Jurkat, Clone E6-1 (cell line): ENCODE results near the gene ZFHX3.

ENCODE experiments used
- DNase-seq: peaks from one replicate; pipeline ENCODE4 v3.0.0-alpha.2; 2011; ENCODE audit warnings: low read depth, low spot score
- H3K4me3 ChIP-seq: 2 replicates; pipeline ENCODE4 v1.5.1; 2011; ENCODE audit warnings: mild to moderate bottlenecking, low read length, control low read depth, moderate library complexity

Gene ZFHX3

DNA sequence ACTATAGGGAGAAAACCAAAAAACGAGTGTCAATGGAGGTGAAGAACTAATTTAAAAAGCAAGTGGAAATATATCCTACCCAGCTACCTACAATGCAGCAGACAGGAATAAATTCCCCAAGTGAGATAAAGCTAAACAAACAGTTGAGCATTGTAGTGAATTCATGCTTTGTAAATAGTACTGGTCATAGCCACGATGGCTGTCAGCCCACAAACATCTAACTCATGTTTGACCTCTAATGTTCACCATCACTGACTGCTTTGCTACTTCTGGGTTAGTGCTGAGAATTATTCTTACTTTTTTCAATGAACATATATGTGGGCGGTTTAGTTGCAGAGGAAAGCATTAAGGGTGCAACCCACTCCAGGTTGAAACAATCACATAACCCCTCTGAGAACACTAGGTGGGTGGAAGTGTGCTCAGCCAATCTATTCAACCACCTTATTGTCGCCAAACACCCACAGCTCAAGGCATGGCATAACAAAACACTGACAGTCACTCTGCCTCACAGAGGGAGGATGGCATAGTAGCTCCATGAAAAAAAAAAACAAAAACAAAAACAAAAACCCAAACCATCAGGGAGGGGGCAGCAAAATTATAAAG lies 264.1 kb downstream of the ZFHX3 start:
- no peak overlapping the region for H3K4me3 ChIP-seq
- DNase-seq: no peak

- H3K4me3 ChIP-seq: no peak overlapping the region
- no peak for DNase-seq
These were observed 278.1 kb downstream of the ZFHX3 start for GRCh38 chr16:72769876-72770275.

DNA sequence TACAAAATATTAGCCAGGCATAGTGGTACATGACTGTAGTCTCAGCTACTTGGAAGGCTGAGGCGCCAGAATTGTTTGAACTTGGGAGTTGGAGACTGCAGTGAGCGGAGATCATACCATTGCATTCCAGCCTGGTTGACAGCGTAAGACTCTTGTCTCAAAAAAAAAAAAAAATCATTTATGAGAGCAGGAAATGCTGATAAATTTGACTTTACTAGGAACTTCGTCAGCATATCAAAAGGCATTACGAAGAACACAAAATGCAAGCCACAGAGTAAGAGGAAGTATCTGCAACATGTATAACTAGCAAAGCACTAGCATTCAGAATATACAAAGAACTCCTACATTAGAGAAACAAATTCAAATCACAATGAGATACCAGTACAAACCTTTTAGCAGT lies 279.3 kb downstream of the ZFHX3 start:
- no peak overlapping the region for H3K4me3 ChIP-seq
- no peak for DNase-seq

DNA sequence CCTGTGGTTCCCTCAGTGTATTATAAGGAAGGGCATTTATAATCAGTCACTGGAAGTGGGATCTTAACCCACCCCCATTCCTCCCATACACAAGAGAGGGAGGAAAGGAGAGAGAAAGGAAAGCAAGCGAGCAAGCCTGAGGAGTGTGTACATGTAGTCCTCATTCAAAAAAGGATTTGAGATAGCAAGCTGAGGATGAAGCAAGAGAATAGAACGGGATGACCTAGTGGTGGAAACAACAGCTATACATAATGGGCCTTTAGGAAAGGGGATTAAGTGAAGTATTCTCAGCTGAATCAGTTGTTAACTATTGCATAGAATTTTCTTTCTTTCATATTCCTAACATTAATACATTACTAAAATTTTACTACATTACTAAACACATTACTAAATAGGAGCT lies 281.4 kb downstream of the ZFHX3 start:
- H3K4me3 ChIP-seq: no peak overlapping the region
- no peak for DNase-seq

DNA sequence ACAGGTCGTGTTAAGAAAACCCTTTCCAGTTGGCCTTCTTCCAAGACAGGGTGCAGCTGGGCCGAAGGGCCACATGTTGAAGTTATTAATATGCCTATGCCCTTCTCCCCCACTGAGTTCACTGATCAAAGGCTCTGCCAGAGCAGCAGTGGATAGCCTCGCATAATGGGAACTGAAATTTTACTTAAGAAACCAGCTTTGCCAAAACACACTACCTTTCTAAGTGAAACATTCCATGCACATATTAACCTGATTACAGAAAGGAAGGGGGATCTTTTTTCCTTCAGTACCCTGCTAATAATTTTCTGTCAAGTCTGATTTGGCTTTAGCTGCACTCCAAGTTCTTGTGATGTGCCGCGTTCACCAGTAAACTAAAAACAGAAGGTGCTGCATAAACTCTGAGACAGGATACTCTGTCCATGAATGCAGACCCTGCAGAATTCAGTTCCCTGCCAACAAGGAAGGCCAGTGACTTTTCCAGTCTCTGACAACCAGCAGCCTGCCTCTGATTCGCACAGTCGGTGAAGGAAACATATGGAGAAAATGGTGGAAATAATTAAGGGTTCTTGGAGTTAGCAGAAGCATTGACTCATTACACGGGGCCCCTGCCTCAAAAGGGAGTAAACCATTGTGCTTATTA lies 283.8 kb downstream of the ZFHX3 start:
- H3K4me3 ChIP-seq: no peak overlapping the region
- no peak for DNase-seq

- H3K4me3 ChIP-seq: no peak overlapping the region
- no peak for DNase-seq
These were observed 287.3 kb downstream of the ZFHX3 start for GRCh38 chr16:72760581-72760980.

- no peak for DNase-seq
- no peak overlapping the region for H3K4me3 ChIP-seq
These were observed 294.0 kb downstream of the ZFHX3 start for GRCh38 chr16:72753881-72754280.

- no peak overlapping the region for H3K4me3 ChIP-seq
- no peak for DNase-seq
These were observed 295.8 kb downstream of the ZFHX3 start for GRCh38 chr16:72752004-72752695.

GRCh38 chr16:72751076-72751475 lies 296.9 kb downstream of the ZFHX3 start:
- no peak for DNase-seq
- H3K4me3 ChIP-seq: no peak overlapping the region

DNA sequence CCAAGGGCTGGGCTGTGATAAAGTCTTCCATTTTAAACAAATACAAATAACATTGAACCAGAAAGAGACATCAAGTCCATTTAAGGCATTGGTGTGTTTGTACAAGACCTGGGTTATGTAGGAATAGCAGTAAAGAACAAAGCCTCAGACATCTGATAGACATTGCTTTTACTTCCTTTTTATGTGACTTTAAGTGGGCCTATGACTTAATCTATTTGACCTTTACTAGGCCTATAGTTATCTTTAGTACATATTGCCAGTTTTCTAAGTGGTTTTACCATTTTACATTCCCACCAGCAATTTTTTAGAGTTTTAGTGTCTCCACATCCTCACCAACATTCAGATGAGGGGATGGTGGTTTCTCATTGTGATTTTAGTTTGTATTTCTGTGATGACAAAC lies 298.8 kb downstream of the ZFHX3 start:
- DNase-seq: no peak
- H3K4me3 ChIP-seq: no peak overlapping the region

- DNase-seq: no peak
- H3K4me3 ChIP-seq: no peak overlapping the region
These were observed 303.7 kb downstream of the ZFHX3 start for GRCh38 chr16:72744076-72744793.

DNA sequence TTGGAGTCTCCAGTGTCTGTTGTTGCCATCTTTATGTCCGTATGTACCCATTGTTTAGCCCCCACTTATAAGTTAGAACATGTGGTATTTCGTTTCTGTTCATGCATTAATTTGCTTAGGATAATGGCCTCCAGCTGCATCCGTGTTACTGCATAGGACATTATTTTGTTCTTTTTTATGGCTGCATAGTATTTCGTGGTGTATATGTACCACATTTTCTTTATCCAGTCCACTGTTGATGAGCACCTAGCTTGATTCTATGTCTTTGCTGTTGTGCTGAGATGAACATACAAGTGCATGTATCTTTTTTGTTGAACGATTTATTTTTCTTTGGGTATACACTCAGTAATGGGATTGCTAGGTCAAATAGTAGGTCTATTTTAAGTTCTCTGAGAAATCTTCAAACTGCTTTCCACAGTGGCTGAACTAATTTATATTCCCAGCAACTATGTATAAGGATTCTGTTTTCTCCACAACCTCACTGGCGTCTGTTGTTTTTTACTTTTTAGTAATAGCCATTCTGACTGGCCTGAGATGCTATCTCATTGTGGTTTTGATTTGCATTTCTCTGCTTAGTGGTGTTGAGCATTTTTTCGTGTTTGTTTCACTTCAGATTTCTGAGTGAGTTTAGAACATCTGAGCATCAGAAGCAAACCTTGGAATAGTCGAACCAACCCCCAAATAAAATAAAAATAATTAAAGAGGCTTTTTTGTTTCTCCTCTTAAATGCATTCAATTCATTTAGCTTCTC lies 304.7 kb downstream of the ZFHX3 start:
- DNase-seq: no peak
- no peak overlapping the region for H3K4me3 ChIP-seq

- DNase-seq: no peak
- H3K4me3 ChIP-seq: no peak overlapping the region
These were observed 307.6 kb downstream of the ZFHX3 start for GRCh38 chr16:72740347-72740746.

DNA sequence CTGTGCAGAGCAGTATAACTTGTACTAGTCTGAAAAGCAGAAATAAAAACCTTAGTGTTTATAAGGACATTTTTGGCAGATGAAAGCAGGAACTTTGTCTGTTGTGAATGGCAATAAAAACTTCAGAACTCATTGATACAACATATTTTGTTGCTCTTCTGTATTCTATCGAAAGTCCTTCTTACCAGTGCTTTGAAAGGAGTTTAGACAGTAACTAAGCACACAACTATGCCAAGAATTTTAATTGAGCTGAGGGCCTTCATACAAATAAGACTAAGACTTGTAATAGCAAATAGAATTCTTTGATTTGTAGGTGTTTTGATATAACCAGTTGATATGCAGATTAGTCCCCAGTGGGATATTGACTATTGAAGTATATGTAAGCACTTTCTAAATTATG lies 308.4 kb downstream of the ZFHX3 start:
- DNase-seq: no peak
- no peak overlapping the region for H3K4me3 ChIP-seq

DNA sequence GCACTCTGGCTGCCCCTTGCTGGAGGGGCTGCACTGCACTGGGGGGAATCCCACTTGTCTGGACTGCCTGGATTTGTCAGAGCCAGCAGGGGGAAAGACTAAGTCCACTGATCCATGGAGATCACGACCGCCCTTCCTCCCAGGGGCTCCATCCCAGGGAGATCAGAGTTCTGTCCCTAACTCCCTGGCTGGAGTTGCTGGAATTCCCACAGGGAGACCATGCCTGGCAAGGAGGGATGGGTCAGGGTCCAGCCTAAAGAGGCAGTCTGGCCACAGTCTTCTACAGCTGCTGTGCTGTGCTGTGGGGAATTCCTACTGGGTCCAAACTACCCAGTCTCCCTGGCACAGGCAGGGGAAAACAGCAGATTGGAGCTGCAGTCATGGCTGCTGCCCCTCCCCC lies 311.9 kb downstream of the ZFHX3 start:
- DNase-seq: no peak

More for the DNA sequence above, 311.9 kb downstream of the ZFHX3 start:
- H3K4me3 ChIP-seq: no peak overlapping the region
